HG03196 (cell line): Measurements from ENCODE around the gene DGKI.
A peak's percentile ranks its signal among the peaks of the same experiment; 100 is the strongest.
"Not testable (repeated sequence)": the region's sequence is repeated elsewhere in the genome, so short reads cannot be mapped to it uniquely, and the experiment has no call there.

Experiments used
- ATAC-seq: cut with Tn5 transposase; IDR thresholded peaks from one replicate; pipeline ENCODE4 v1.9.1; 2021; ENCODE audit not compliant: unreplicated experiment

DGKI gene

GRCh38 chr7:137484326-137484725, 362.4 kb downstream of the DGKI start:
- ATAC-seq: no peak

- no peak for ATAC-seq
Observed at GRCh38 chr7:137482466-137482865, 364.3 kb downstream of the DGKI start.

- ATAC-seq: no peak
Observed at GRCh38 chr7:137480824-137481365, 365.9 kb downstream of the DGKI start.

GRCh38 chr7:137480401-137480800, 366.4 kb downstream of the DGKI start:
- ATAC-seq: no peak

GRCh38 chr7:137476937-137477336, 369.8 kb downstream of the DGKI start:
- ATAC-seq: no peak

GRCh38 chr7:137475966-137476365, 370.8 kb downstream of the DGKI start:
- ATAC-seq: no peak

- no peak for ATAC-seq
Observed at GRCh38 chr7:137474540-137475026, 372.2 kb downstream of the DGKI start.

GRCh38 chr7:137471128-137471527, 375.6 kb downstream of the DGKI start:
- no peak for ATAC-seq

- ATAC-seq: no peak
Observed at GRCh38 chr7:137469858-137470257, 376.9 kb downstream of the DGKI start.

- ATAC-seq: no peak
Observed at GRCh38 chr7:137469191-137469811, 377.5 kb downstream of the DGKI start.

GRCh38 chr7:137462847-137463246, 383.9 kb downstream of the DGKI start:
- ATAC-seq: no peak

- no peak for ATAC-seq
Observed at GRCh38 chr7:137462074-137462715, 384.6 kb downstream of the DGKI start.

GRCh38 chr7:137458399-137458798, 388.4 kb downstream of the DGKI start:
- no peak for ATAC-seq

GRCh38 chr7:137454767-137455166, 392.0 kb downstream of the DGKI start:
- ATAC-seq: no peak

GRCh38 chr7:137454246-137454724, 392.5 kb downstream of the DGKI start:
- ATAC-seq: peak; percentile 81

GRCh38 chr7:137453356-137453755, 393.4 kb downstream of the DGKI start:
- no peak for ATAC-seq

- no peak for ATAC-seq
Observed at GRCh38 chr7:137449016-137449415, 397.8 kb downstream of the DGKI start.

- ATAC-seq: not testable (repeated sequence)
Observed at GRCh38 chr7:137448572-137448971, 398.2 kb downstream of the DGKI start.

GRCh38 chr7:137446025-137446424, 400.7 kb downstream of the DGKI start:
- ATAC-seq: no peak

- ATAC-seq: no peak
Observed at GRCh38 chr7:137445268-137445667, 401.5 kb downstream of the DGKI start.

GRCh38 chr7:137443616-137444015, 403.2 kb downstream of the DGKI start:
- ATAC-seq: no peak

- no peak for ATAC-seq
Observed at GRCh38 chr7:137441451-137441850, 405.3 kb downstream of the DGKI start.
